NCI-H2171 treated with DMSO at 0.1 percent for 48 hours (cell line): ENCODE results near the gene IL24.

ENCODE experiments used
- DNase-seq: peaks from one replicate; lab custom pipeline; 2025; lab: John Stamatoyannopoulos, UW

IL24 gene

GRCh38 chr1:206925106-206925736 is 28.0 kb downstream of the IL24 start:
- no peak for DNase-seq

GRCh38 chr1:206926286-206926685 is 29.0 kb downstream of the IL24 start:
- no peak for DNase-seq

GRCh38 chr1:206929524-206929923 is 32.3 kb downstream of the IL24 start:
- no peak for DNase-seq

GRCh38 chr1:206930210-206930798 is 33.1 kb downstream of the IL24 start:
- DNase-seq: no peak

- no peak for DNase-seq
These were observed 34.5 kb downstream of the IL24 start for GRCh38 chr1:206931709-206932108.

- no peak for DNase-seq
These were observed 34.9 kb downstream of the IL24 start for GRCh38 chr1:206932177-206932576.

GRCh38 chr1:206933333-206933945 is 36.2 kb downstream of the IL24 start:
- DNase-seq: no peak

GRCh38 chr1:206935491-206936067 is 38.3 kb downstream of the IL24 start:
- DNase-seq: no peak

GRCh38 chr1:206937425-206937824 is 40.2 kb downstream of the IL24 start:
- no peak for DNase-seq

- DNase-seq: no peak
These were observed 41.9 kb downstream of the IL24 start for GRCh38 chr1:206939131-206939530.

- no peak for DNase-seq
These were observed 42.8 kb downstream of the IL24 start for GRCh38 chr1:206939841-206940587.

GRCh38 chr1:206940588-206940936 is 43.3 kb downstream of the IL24 start:
- no peak for DNase-seq

- DNase-seq: no peak
These were observed 44.6 kb downstream of the IL24 start for GRCh38 chr1:206941766-206942418.

GRCh38 chr1:206944703-206945102 is 47.5 kb downstream of the IL24 start:
- no peak for DNase-seq

- DNase-seq: no peak
These were observed 48.5 kb downstream of the IL24 start for GRCh38 chr1:206945779-206946178.

- no peak for DNase-seq
These were observed 49.0 kb downstream of the IL24 start, which contains the start of gene PIGR for GRCh38 chr1:206946261-206946660. Gene PIGR (minus strand): TSS chr1:206946466. CDS start chr1:206940531, 5,935 bp downstream.

- no peak for DNase-seq
These were observed 50.0 kb downstream of the IL24 start for GRCh38 chr1:206947255-206947654.

GRCh38 chr1:206949208-206949607 is 52.0 kb downstream of the IL24 start:
- DNase-seq: no peak

GRCh38 chr1:206949641-206950040 is 52.4 kb downstream of the IL24 start:
- DNase-seq: no peak

GRCh38 chr1:206951318-206952100 is 54.3 kb downstream of the IL24 start:
- DNase-seq: no peak

- no peak for DNase-seq
These were observed 54.9 kb downstream of the IL24 start for GRCh38 chr1:206952171-206952570.
